GM12878 (cell line): ENCODE results near the gene CHMP1A.

Source experiments
- ASH2L ChIP-seq: fragments of 300-600, 200-600 bp; sonication (generic); IDR thresholded peaks from 2 replicates; pipeline ENCODE4 v1.6.1; 2017; ENCODE audit warnings: low read depth, mild to moderate bottlenecking, borderline replicate concordance
- CTCF ChIP-seq, 3 experiments: IDR thresholded peaks in 2 of 3; conservative IDR thresholded peaks in 1 of 3; 2 replicates each; pipeline ENCODE4 v1.5.1; 2011; ENCODE audit warnings: low read depth in 3 of 3, low read length in 3 of 3, mild to moderate bottlenecking in 3 of 3, control low read depth in 2 of 3, moderate library complexity in 2 of 3, inconsistent platforms in 1 of 3, mixed read lengths in 1 of 3; ENCODE audit not compliant: control insufficient read depth in 2 of 3, insufficient read depth in 1 of 3; ENCODE audit errors: extremely low read depth in 1 of 3
- EP300 ChIP-seq, 2 experiments: fragments of 150-350 bp in 1 of 2; IDR thresholded peaks; 2 replicates each; pipeline ENCODE4 v1.6.1; 2011 to 2012; ENCODE audit warnings: low read depth in 2 of 2, low read length in 2 of 2, borderline replicate concordance in 1 of 2, improper control_type of control experiment in 1 of 2, inconsistent platforms in 1 of 2; ENCODE audit not compliant: control insufficient read depth in 1 of 2
- EZH2 ChIP-seq: IDR thresholded peaks from 2 replicates; pipeline ENCODE4 v1.6.1; 2012; ENCODE audit warnings: low read depth, mild to moderate bottlenecking, control low read depth, inconsistent platforms, low read length, borderline replicate concordance; ENCODE audit not compliant: control insufficient read depth
- SUZ12 ChIP-seq: fragments of 200-600 bp; sonication (generic); IDR thresholded peaks from one replicate; pipeline ENCODE4 v1.6.1; 2018; ENCODE audit warnings: antibody characterized with exemption, mild to moderate bottlenecking; ENCODE audit not compliant: unreplicated experiment
- ZBED1 ChIP-seq: IDR thresholded peaks from 2 replicates; pipeline ENCODE4 v1.6.1; 2016; ENCODE audit warnings: borderline replicate concordance
- ZBTB4 ChIP-seq: fragments of 450-650 bp; formaldehyde crosslinking; IDR thresholded peaks from 2 replicates; pipeline ENCODE4 v1.4.0; 2022; ENCODE audit warnings: mild to moderate bottlenecking, moderate library complexity

GRCh38 chr16:89617036-89617435 is 40.5 kb downstream of the CHMP1A start:
- no peak for TF ChIP-seq EP300 (IDR thresholded peaks at IDR 0.05; ENCODE audit: borderline replicate concordance in 1 of 2, control insufficient read depth in 1 of 2, low read depth in 2 of 2, low read length in 2 of 2)
- TF ChIP-seq ASH2L = no peak
- no peak for TF ChIP-seq SUZ12
- TF ChIP-seq ZBTB4 (CRISPR knock-in tag) = no peak
- TF ChIP-seq ZBED1 = no peak
- no peak for TF ChIP-seq CTCF (IDR thresholded peaks at IDR 0.05 in 2 of 3, conservative IDR thresholded peaks at IDR 0.05 in 1 of 3; ENCODE audit: control insufficient read depth in 2 of 3, extremely low read depth in 1 of 3, insufficient read depth in 1 of 3, low read depth in 3 of 3, low read length in 3 of 3)
- TF ChIP-seq EZH2 = no peak
